OCI-LY3 (cell line): ENCODE results near the gene ZKSCAN5.

Source experiments
- CTCF ChIP-seq: fragments of 200-600, 300-600 bp; sonication (generic); IDR thresholded peaks from 2 replicates; pipeline ENCODE4 v1.5.1; 2014; ENCODE audit warnings: antibody characterized with exemption, low read length, low read depth
- EZH2phosphoT487 ChIP-seq: fragments of 200-600 bp; shearing (Covaris generic); IDR thresholded peaks from 2 replicates; pipeline ENCODE4 v1.6.1; 2018; ENCODE audit warnings: antibody characterized with exemption, mixed run types, low read depth

- no peak for TF ChIP-seq CTCF
- no peak for TF ChIP-seq EZH2phosphoT487
Observed at GRCh38 chr7:99468336-99468918, 36.0 kb upstream of the ZKSCAN5 start.
